Esophagus squamous epithelium (tissue), 4 donors: ENCODE measurements around the gene CFAP20.
"Not testable (repeated sequence)": the region's sequence is repeated elsewhere in the genome, so short reads cannot be mapped to it uniquely, and the experiment has no call there.

Experiments used
- CTCF ChIP-seq, 6 experiments: fragments of 450-650 bp in 4 of 6; fragments of 200-600 bp in 2 of 6; sonication (generic) in 2 of 6; IDR thresholded peaks; one replicate each; pipeline ENCODE4 v1.5.1; 2016 to 2019; ENCODE audit warnings: antibody characterized with exemption in 6 of 6, mild to moderate bottlenecking in 4 of 6, moderate library complexity in 4 of 6
- POLR2A ChIP-seq, 4 donors: fragments of 450-650 bp; IDR thresholded peaks; one replicate each; pipeline ENCODE4 v1.6.1; 2017; ENCODE audit warnings: antibody characterized with exemption in 4 of 4, mild to moderate bottlenecking in 4 of 4, moderate library complexity in 3 of 4

- TF ChIP-seq POLR2A, CTCF (IDR thresholded peaks at IDR 0.05): not testable (repeated sequence)
Measured at GRCh38 chr16:58072134-58072533, 57.0 kb downstream of the CFAP20 start.
